HG03280 (cell line): ENCODE data around the gene ACE2.
"Not testable (repeated sequence)": the region's sequence is repeated elsewhere in the genome, so short reads cannot be mapped to it uniquely, and the experiment has no call there.

Source experiments
- ATAC-seq: cut with Tn5 transposase; IDR thresholded peaks from one replicate; pipeline ENCODE4 v1.9.1; 2021; ENCODE audit warnings: mild to moderate bottlenecking, moderate library complexity; ENCODE audit not compliant: unreplicated experiment

ACE2 gene

GRCh38 chrX:15600745-15601144 is at the start of gene ACE2:
Gene ACE2, minus strand, starts transcription at chrX:15600960. Its CDS starts 49 bp downstream, at chrX:15600911.
- ATAC-seq = no peak

- not testable (repeated sequence) for ATAC-seq
These were observed 46.8 kb upstream of the ACE2 start for GRCh38 chrX:15647510-15647909.

- ATAC-seq = no peak
These were observed 45.8 kb upstream of the ACE2 start for GRCh38 chrX:15646543-15646942.

DNA sequence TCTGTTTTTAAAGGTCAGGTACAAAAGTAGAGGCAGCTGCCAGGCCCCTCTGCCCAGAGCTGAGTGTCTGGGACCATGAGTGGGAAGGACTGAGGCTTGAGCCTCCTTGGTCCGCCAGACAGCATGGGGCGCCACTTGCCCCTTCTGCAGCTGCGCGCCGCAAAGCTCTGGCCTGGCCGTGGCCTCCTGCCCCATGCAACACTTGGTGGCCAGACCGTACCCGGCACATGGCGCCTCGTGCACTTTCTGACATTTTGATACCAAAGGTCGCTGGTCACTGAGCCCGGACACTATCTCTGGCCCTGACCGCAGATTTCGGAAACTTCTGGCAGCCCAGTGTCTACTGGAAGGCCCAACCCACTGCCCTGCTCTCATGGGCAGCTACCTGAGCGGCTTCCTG is 45.3 kb upstream of the ACE2 start:
- no peak for ATAC-seq

DNA sequence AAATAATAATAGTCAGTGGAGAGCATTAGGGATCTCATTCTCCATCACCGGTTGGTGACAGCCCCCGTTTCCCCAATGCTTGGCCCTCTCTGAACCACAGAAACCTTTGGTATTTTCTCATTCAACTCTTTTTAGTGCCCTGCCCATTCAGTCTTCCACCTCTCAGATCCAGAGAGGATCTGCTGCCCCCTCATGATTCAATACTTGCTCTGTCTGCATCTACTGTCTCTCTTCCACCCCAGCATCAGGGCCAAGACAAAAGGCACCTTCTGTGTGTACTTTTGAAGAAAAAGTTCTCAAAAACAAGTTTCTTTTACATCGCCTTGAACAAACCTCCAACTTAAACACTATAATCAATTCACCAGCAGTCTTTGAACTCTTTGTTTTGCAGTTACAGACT is 44.5 kb upstream of the ACE2 start:
- ATAC-seq = no peak

GRCh38 chrX:15644560-15644872 is 43.8 kb upstream of the ACE2 start:
- no peak for ATAC-seq

DNA sequence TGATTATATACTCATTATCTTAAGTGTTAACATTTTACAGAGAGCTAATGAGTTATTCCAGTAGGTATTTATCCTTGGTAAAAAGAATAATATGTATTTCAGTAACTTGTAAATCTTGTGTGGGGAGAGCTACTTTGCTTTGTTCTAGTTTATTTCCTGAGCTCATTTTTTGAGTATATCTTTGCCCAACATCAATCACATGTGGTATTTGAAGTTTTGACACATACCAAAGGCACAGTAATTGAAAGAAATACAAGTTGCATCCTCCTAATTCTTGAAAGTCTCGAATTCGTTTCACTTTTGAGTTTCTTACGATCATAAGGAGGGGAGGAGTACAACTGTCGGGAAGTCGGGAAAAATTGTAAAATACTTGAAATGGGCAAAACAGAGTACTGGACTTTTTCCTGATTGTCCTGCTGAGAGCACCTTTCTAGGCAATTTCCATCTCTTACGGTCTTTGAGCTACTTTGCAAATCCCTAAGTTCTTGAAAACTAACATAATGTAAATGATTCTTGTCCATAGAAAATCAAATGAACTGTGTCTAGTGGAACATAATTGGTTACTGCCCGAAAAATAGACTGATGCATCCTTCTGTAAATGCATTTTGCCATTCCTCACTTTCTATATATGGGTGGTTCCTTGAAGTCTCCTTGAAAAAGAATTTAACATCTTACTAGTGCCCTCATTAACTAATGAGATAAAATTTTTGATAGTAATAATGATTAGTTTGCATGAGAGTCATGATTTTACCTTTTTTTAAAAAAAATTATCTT is 43.2 kb upstream of the ACE2 start:
- ATAC-seq = no peak

GRCh38 chrX:15631637-15632036 is 30.9 kb upstream of the ACE2 start:
- no peak for ATAC-seq

GRCh38 chrX:15623054-15623453 is 22.3 kb upstream of the ACE2 start:
- ATAC-seq = no peak

DNA sequence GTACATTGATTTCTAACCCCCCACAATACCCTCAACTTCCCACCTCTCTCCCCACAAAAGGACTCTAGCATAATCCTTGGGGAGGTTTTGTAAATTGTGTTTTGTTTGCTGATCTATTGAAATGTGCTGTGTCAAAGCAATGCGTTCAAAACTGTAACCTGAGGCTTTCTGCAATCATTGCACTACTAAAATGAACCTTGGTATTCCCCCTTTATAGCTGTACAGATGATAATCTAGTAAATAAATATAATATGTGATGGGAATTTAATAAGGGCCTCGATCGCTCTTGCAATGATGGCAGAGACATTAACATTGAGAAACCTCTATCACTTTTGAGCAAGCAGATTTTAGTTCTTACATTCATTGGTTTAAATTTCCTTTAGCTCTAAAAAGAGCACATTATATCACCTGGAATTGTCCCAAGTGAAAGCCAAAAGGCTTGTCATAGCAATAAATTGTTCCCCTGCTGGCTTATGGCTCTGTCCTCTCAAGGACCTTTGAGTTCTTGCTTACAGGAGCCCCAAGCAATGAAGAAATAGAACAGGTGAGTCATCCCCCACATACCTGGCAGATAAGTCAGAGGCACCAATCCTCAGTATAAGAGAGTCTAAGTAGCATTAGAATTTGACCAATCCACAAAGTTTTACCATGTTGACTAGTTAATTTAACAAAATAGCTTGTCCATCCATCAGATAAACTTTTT is 18.4 kb upstream of the ACE2 start:
- no peak for ATAC-seq

GRCh38 chrX:15617111-15617510 is 16.4 kb upstream of the ACE2 start:
- no peak for ATAC-seq

GRCh38 chrX:15616531-15616930 is 15.8 kb upstream of the ACE2 start:
- no peak for ATAC-seq

GRCh38 chrX:15607067-15607466 is 6.3 kb upstream of the ACE2 start:
- no peak for ATAC-seq

DNA sequence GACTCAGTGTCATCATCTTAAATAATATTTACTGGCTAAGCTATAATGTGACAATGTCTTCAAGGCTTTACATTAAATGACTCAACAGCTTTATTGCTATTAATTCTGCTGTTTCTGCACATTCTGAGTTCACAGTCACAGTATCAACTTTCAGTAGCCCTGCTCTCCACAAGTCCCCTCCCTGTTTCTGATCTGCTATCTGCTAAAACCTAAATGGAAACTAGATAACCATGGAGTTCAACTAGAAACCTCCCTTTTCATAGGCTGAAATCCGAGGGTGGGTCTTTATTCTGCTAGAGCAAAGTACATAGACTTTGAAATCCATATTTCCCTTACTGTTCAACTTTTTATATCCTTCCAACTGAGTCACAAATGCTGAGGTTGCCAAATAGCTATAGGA is 5.4 kb upstream of the ACE2 start:
- ATAC-seq = no peak

DNA sequence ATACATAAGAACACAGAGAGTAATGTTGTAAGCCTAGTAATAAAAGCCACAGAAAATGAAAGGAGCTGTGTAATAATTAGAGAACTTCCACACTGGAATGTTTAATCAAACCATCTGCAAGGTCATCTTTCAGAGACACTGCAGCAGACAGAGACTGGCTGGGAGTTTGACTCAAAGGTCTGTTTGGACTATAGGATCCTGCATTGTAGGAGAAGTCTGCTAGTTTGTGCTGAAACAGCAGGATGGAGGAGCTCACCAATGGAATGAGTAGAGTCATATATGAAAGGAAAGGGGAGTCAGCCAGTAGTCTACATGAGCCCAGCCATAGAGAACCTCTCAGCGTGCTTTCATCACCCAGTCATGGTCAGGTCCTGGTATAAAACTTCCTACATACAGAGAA is 4.5 kb upstream of the ACE2 start:
- ATAC-seq = no peak

DNA sequence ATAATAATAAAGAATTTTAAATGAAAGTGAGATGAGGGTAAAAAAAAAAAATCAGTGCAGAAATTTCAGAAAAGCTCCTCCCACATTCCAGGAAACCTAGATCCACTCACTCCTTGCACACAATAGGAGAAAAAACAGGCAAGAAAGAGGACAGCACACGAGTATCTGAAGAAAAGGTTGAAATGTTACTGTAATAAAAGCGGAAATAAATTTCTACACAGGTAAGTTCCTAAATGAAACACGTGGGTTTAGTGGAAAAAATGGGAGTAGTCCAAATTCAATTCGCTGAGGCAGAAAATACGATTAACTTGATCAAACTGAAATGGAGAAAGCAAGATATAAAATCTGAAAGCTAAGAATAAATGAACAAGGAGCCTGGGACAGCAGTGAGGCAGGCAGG is 2.0 kb upstream of the ACE2 start:
- ATAC-seq = no peak

DNA sequence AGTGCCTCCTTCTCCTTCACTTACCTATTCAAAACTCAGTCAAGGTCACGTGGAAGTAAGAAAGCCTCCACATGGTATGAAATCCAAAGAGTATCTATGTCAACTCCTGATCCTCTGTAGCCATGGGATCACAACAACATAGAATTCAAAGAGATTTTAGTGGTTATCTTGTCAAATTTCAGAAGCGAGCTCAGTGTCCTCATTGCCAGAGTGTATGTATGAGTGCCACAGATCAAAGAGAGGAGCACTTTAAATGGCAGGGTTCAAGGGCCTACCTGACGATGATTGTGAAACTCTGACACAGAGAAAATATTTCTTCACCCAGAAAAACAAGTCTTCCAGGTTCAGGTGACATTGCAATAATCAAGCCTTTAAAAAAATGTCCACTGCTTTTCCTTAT is 1.2 kb upstream of the ACE2 start:
- ATAC-seq = no peak

- ATAC-seq = no peak
These were observed 711 bp downstream of the ACE2 start for GRCh38 chrX:15600049-15600448.

- no peak for ATAC-seq
These were observed 1.3 kb downstream of the ACE2 start for GRCh38 chrX:15599461-15599860.

GRCh38 chrX:15598026-15598425 is 2.7 kb downstream of the ACE2 start:
- no peak for ATAC-seq

DNA sequence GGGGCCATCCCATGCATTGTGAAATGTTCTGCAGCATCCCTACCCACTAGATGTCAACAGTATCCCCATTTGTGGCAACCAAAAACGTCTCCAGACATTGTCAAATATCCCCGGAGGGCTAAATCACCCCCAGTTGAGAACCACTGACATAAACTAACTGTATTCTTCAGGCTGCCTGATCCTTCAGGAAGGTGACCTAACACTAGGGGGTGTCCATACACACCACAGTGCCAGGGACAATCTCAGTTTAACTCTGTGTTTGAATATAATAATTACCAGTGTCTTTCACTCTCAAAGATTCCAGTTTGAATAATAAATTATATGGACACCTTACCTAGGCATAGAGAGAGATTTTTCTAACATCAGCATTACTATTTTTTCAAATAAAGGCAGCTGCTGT is 6.4 kb downstream of the ACE2 start:
- no peak for ATAC-seq
